GM18505 (cell line): ENCODE measurements around the gene BLVRA.
A peak's percentile ranks its signal among the peaks of the same experiment; 100 is the strongest.

Experiments
- ATAC-seq: cut with Tn5 transposase; IDR thresholded peaks from one replicate; pipeline ENCODE4 v1.9.1; 2021; ENCODE audit not compliant: unreplicated experiment
- POLR2A ChIP-seq: IDR thresholded peaks from 4 replicates; pipeline ENCODE4 v1.6.1; 2011; ENCODE audit warnings: borderline replicate concordance; ENCODE audit not compliant: insufficient read depth, insufficient read length; ENCODE audit errors: extremely low read depth

BLVRA gene

DNA sequence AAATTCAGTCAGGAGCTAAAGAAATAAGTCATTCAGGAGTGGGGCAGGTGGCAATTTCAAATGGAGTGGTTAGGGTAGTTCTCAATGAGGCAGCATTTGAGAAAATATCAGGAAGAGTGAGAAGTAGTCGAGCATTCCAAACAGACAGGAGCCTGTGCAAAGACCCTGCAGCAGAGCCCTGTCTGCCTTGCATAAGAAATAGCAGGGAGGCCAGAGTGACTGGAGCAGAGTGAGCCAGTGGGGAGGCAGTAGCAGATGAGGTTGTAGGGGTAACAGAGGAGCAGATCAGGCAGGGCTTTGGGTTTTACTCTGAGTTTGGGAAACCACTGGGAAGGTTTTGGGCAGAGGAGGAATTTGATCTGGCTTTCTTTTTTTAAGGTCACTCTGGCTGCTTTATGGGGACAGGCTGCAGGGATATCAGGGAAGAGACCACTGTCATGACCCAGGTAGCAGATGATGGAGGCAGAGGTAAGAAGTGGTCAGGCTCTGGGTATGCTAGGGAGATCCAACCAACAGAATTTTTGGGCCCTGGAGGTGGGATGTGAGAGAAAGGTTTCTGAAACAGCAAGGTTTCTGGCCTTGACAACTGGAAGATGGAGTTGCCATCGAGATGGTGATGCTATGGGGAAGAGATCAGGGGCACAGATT is 1.3 kb upstream of the BLVRA start:
- no peak for TF ChIP-seq POLR2A
- ATAC-seq, result no peak

DNA sequence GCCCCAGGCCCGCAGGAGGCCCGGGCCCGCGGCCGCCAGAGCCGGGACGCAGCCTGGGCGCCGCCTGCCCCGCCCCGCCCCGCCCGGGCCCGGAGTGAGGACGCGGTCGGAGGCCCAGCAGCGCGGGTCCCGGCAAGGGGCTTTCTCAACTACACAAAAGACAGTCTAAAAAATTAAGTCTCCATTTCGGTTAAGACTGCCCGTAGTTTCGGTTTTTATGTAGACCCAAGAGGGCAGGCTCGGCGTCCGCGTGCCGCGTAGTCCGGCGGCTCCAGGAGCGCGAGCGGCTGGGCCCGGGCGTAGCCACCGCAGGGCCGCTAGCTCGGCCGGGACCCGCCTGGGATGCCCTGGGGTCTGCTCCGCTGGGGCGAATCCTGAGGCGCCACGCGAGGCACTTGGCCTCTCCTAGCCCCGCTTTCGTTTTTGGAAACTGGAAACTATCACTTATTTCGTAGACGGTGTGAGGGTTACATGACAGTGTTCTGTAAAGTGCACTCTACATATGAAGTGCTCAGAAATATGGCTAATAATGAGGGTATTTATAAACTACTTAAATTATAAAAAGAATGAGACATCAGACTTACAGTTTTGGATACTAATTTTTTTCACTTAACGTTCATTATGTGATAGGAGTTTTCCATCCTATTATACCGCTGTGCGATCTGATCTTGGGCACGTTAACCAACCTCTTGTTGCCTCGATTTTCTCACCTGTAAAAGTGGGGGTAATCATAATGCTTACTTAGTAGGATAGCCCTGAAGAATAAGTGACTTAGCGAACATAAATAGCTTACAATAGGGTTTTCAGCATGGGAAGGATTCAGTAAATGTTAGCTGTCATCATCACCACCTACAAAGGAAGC is 573 bp downstream of the BLVRA start:
- peak; percentile 8 for TF ChIP-seq POLR2A
- peak; percentile 61 for ATAC-seq

DNA sequence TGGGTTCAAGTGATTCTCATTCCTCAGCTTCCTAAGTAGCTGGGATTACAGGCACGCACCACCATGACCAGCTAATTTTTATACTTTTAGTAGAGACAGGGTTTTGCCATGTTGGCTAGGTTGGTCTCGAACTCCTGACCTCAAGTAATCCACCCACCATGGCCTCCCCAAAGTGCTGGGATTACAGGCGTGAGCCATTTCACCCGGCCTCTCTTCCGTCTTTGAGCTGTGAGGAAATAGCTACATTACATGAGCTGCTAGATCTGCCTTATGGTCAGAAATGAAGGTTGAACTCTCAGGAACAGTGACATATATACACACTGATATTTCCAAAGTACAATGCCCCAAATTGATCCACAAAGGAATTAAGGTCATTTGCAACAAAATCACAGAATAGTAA is 2.4 kb downstream of the BLVRA start:
- no peak for TF ChIP-seq POLR2A
- no peak for ATAC-seq

DNA sequence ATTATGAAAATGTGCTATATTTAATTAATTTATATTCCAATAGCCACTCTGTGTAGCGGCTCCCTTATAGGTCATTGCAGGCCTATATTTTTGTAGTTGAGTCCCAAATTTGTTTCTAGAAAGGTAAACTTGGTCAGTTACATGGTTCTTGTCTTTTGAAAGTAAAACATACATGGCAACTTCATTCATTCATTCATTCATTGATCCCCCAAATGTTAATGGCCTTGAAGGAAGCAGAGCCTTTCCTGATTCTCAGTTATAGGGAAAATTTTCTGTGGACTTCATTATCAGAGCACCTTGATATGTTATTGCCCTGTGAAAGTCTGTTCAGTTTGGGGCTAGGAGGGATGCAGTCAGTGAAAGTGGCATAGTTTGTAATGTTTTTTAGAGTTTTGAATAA is 2.9 kb downstream of the BLVRA start:
- no peak for TF ChIP-seq POLR2A
- no peak for ATAC-seq

DNA sequence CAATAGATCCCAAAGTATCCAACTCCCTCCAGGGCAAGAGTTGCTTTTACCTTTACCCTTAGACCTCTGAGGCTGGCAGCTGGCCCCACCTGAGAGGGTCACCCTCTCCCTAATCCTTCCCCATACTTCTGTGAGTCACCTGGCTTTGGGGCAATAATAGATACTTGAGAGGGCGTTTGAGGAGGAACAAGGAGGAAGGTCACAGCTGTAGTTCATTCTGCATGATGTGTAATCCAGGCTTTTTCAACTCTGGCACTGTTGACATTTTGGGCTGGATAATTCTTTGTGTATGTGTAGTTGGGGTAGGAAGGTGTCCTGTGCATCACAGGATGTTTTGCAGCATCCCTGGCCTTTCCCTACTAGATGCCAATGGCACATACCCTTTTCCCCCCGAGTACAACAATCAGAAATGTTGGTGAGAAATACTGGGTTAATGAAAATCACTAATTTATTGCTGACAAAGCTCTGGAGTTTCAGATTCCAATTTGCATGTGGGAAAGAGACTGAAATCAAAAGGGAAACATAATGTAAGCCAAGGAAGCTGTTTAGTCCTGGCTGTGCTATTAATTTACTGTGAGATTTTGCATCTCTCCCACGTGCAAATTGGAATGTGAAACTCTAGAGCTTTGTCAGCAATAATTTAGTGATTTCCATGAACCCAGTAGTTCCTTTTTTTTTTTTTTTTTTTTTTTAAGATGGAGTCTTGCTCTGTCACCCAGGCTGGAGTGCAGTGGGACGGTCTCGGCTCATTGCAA is 3.6 kb downstream of the BLVRA start:
- ATAC-seq, result no peak
- TF ChIP-seq POLR2A, result no peak

DNA sequence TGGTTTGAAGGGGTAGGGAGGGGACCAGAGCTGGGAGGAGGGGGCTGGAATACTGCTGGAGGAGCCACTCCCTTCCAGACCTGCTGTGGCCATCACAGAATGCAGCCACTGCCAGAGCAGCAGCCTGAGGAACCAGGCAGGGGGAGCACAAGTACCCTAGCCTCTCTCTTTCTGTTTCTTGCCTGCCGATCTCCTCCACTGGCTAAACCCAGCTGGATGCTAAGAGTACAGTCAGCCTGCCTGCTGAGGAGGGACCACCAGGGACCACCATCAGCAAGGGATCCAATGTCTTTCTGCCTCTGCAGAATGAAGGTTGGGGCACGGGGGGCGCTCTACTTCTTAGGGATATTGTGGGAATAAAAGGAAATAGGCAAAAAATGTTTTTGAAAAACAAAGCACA is 4.7 kb downstream of the BLVRA start:
- no peak for TF ChIP-seq POLR2A
- ATAC-seq, result no peak

DNA sequence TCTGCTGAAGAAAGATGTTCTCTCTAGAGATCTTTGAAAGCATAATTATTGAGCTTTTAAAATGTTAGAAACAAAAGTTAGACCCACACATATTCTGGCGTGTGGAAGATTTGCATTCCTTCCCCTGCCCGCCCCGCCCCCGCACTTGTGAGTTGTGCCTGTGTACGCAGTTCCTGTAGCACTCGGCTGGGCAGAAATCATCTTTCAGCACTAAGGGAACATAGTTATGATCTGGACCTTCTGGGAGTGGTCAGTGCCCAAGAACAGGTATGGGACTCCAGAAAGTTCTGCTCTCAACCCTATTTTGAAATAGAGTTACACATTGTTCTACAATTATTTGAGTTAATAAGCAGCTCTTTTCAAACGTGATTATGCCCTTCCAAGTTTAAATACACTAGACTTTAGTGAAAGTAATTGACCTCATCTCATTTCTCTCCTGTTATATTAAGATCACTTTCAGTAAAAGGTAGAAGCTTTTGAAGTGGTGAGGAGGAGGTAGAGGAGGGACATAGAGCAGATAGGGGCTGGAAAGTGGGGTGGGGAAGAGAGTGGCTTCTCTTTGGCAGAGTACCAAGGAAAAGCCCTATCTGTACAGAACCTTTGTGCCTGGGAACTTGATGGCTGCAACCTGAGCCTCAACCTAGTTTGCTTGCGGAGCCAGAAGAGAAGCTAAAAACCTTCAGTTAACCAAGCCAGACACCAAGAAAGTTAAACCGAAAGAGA is 5.7 kb downstream of the BLVRA start:
- no peak for ATAC-seq
- TF ChIP-seq POLR2A, result no peak

DNA sequence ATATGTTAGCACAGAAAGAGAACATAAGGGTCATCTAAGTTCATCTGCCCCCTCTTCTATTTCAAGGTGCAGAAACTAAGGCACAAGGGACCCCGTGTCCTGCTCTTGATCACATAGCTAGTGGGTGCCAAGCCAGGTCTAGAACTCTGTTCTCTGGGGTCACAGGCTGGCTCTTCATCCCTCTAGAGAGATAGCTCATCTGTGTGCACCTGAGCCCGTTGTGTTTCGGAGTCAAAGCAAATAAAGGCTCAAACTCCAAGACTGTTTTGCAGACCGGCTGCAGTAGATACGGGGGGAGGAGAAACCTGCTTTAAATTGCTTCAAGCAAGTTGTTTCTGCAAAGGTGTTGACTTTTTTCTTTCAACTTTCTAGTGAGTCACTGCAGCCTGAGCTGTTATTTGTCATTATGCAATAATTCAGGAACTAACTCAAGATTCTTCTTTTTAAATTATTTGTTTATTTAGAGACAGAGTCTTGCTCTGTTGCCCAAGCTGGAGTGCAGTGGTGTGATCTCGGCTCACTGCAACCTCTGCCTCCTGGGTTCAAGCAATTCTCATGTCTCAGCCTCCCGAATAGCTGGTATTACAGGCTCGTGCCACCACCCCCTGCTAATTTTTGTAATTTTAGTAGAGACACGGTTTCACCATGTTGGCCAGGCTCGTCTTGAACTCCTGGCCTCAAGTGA is 6.5 kb downstream of the BLVRA start:
- no peak for ATAC-seq
- no peak for TF ChIP-seq POLR2A

DNA sequence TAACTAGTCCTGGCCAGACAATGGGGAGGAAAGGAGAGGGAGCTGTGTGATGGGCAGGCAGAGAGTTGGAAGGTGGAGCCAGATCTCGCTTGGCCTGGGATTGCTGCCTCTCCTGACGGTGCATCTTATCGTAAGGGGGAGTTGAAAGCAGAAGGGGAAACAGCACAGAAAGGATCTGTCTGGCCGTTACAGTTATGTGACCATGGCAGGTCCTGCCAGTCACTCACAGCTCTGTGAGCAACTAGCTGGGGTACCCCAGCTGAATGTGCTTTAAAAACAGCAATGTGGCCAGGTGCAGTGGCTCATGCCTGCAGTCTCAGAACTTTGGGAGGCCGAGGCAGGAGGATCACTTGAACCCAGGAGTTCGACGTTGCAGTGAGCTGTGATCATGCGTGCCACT is 8.1 kb downstream of the BLVRA start:
- TF ChIP-seq POLR2A, result no peak
- no peak for ATAC-seq

DNA sequence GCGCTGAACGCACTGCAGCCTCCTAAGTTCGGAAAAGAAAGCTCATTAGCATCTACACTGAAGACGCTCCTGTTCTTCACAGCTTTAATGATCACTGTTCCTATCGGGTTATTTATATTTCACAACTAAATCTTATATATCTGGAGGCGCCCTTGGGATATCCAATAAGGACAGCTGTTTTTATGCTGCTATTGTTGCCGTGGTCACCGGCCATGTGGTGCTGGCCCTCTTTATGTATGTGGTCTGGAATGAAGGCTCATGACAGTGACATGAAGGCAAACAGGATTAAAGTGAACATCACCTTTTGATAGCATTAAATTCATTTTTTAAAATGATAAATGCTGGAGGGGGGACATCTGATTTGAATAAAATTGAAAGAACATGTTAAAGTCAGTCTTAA is 8.8 kb downstream of the BLVRA start:
- no peak for TF ChIP-seq POLR2A
- ATAC-seq, result no peak

DNA sequence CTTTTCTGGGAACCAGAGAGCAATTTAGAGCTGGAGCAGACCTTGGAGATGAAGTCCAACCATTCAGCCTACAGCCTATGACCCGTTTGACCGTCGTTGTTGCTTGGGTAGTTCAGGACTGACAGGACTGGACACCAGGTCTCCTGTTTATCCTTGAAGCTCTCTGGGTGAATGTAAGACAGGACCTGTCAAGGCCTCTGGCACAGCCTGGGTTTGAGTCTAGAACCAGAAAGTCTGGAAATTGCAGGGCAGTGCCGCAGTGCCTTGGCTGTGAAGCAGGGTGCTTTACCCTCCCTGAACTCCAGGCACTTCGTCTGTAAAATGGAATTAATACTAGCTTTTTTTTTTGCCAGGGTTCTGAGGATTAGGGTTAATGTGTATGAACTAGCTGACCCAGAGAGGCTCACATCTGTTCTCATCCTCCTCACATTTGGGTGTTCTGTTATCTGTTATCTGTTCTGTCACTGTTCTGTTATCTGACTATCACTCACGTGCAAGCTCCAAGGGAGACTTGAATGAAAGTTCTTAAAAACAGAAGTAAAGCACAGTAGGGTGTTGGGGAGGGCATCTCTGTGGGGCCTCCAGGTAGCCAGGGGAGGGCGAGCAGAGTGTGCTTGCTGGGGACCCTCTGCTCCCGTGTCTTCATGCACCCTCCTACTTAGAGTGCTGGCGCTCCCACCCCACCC is 9.9 kb downstream of the BLVRA start:
- no peak for ATAC-seq
- TF ChIP-seq POLR2A, result no peak

DNA sequence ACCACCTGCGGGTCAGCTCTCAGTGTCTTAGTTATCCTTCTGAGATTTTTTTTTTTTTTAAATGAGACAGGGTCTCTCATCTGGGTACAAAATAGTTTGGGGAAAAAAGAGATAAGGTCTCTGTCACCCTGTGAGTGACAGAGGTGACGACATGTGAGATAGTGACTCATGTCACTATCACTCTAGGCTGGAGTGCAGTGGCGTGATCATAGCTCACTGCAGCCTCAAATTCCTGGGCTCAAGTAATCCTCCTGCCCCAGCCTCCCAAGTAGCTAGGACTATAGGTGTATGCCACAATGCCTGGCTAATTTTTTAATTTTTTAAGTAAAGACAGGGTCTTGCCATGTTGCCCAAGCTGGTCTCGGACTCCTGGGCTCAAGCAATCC is 10.4 kb downstream of the BLVRA start:
- TF ChIP-seq POLR2A, result no peak
- no peak for ATAC-seq
